ENCODE data around the gene KREMEN2. TPM values are rescaled to one million over a fixed set of nuclear protein-coding genes. Genes with fewer than 3 reads are reported as not detected.
A peak's percentile ranks its signal among the peaks of the same experiment; 100 is the strongest.

The KREMEN2 gene
- polyA plus RNA-seq, 1 donor from 2014 or later = 1.5 TPM

GRCh38 chr16:2966043-2966807 is 2.1 kb downstream of the KREMEN2 start:
- peaks cover 15 to 18% (median 18%) of the 10 kb centered on the region in 3 donors for H3K4me1 Mint-ChIP-seq
- peak overlapping the region in 2 of 4 donors; percentile 80 to 85 for H3K4me3 Mint-ChIP-seq
- peaks cover 4% of the 10 kb centered on the region for H3K36me3 Mint-ChIP-seq
- H3K9me3 Mint-ChIP-seq = peaks cover 0 to 2% (median 0%) of the 10 kb centered on the region in 3 donors
- peaks cover 25% of the 10 kb centered on the region for H3K27me3 Mint-ChIP-seq
- H3K27ac Mint-ChIP-seq = peak overlapping the region in 1 of 3 donors; percentile 74

- Mint-ChIP-seq H3K27me3 (peaks cover 22% of the 10 kb centered on the region), H3K36me3 (peaks cover 4% of the 10 kb centered on the region), H3K4me1 (peaks cover 15 to 17% (median 16%) of the 10 kb centered on the region in 3 donors), H3K27ac (no peak overlapping the region), H3K9me3 (peaks cover 0 to 2% (median 0%) of the 10 kb centered on the region in 3 donors), H3K4me3 (no peak overlapping the region)
Observed at GRCh38 chr16:2966808-2967191, 2.7 kb downstream of the KREMEN2 start.

GRCh38 chr16:2967211-2967631 is 3.1 kb downstream of the KREMEN2 start:
- Mint-ChIP-seq H3K27ac (no peak overlapping the region), H3K4me1 (peaks cover 14 to 15% (median 14%) of the 10 kb centered on the region in 3 donors), H3K36me3 (peaks cover 4% of the 10 kb centered on the region), H3K4me3 (peak overlapping the region in 1 of 4 donors; percentile 51), H3K27me3 (peaks cover 24% of the 10 kb centered on the region), H3K9me3 (peaks cover 0 to 2% (median 0%) of the 10 kb centered on the region in 3 donors)

GRCh38 chr16:2967721-2968161 is 3.7 kb downstream of the KREMEN2 start:
- peaks cover 14 to 15% (median 14%) of the 10 kb centered on the region in 3 donors for H3K4me1 Mint-ChIP-seq
- peaks cover 27% of the 10 kb centered on the region for H3K27me3 Mint-ChIP-seq
- peak overlapping the region in 2 of 3 donors; percentile 78 to 89 for H3K27ac Mint-ChIP-seq
- H3K36me3 Mint-ChIP-seq = peaks cover 4% of the 10 kb centered on the region
- H3K4me3 Mint-ChIP-seq = peak overlapping the region in 3 of 4 donors; percentile 51 to 93 (median 90)
- H3K9me3 Mint-ChIP-seq = peaks cover 0 to 2% (median 0%) of the 10 kb centered on the region in 3 donors

- H3K4me1 Mint-ChIP-seq = peaks cover 14 to 15% (median 14%) of the 10 kb centered on the region in 3 donors
- H3K27ac Mint-ChIP-seq = peak overlapping the region in 2 of 3 donors; percentile 78 to 89
- H3K4me3 Mint-ChIP-seq = peak overlapping the region; percentile 79 to 93 (median 92)
- peaks cover 0 to 2% (median 0%) of the 10 kb centered on the region in 3 donors for H3K9me3 Mint-ChIP-seq
- H3K36me3 Mint-ChIP-seq = peaks cover 4% of the 10 kb centered on the region
- H3K27me3 Mint-ChIP-seq = peaks cover 27% of the 10 kb centered on the region
Observed at GRCh38 chr16:2968368-2968737, 4.3 kb downstream of the KREMEN2 start.

- Mint-ChIP-seq H3K27ac (peak within 1 kb of the TSS; percentile 57 to 89 (median 78)), H3K4me3 (peak within 1 kb of the TSS; percentile 79 to 93 (median 92)), H3K9me3 (peaks cover 0 to 2% (median 0%) of the 10 kb centered on the region in 3 donors), H3K27me3 (peaks cover 25% of the 10 kb centered on the region), H3K4me1 (peaks cover 12 to 15% (median 14%) of the 10 kb centered on the region in 3 donors), H3K36me3 (peaks cover 4% of the 10 kb centered on the region)
Observed at GRCh38 chr16:2968738-2969544, 4.9 kb downstream of the KREMEN2 start, which contains the start of gene PAQR4. Gene PAQR4 (plus strand): TSS chr16:2969348. CDS start chr16:2969675, 327 bp downstream.

- Mint-ChIP-seq H3K9me3 (peaks cover 0 to 2% (median 0%) of the 10 kb centered on the region in 3 donors), H3K4me3 (peak overlapping the region; percentile 54 to 79 (median 70)), H3K27me3 (peaks cover 23% of the 10 kb centered on the region), H3K4me1 (peaks cover 12 to 15% (median 14%) of the 10 kb centered on the region in 3 donors), H3K36me3 (peaks cover 4% of the 10 kb centered on the region), H3K27ac (peak overlapping the region in 1 of 3 donors; percentile 57)
Observed at GRCh38 chr16:2969545-2970521, 5.8 kb downstream of the KREMEN2 start.

GRCh38 chr16:2970563-2970962 is 6.5 kb downstream of the KREMEN2 start:
- Mint-ChIP-seq H3K27ac (peak overlapping the region in 2 of 3 donors; percentile 57 to 65), H3K4me3 (peak overlapping the region; percentile 54 to 85 (median 72)), H3K9me3 (peaks cover 0 to 2% (median 0%) of the 10 kb centered on the region in 3 donors), H3K36me3 (peaks cover 4% of the 10 kb centered on the region), H3K27me3 (peaks cover 18% of the 10 kb centered on the region), H3K4me1 (peaks cover 8 to 11% (median 11%) of the 10 kb centered on the region in 3 donors)

GRCh38 chr16:2971134-2971984 is 7.3 kb downstream of the KREMEN2 start:
- peaks cover 0 to 2% (median 0%) of the 10 kb centered on the region in 3 donors for H3K9me3 Mint-ChIP-seq
- H3K27ac Mint-ChIP-seq = peak overlapping the region in 2 of 3 donors; percentile 6 to 65
- peaks cover 16% of the 10 kb centered on the region for H3K27me3 Mint-ChIP-seq
- peak overlapping the region; percentile 54 to 85 (median 72) for H3K4me3 Mint-ChIP-seq
- H3K4me1 Mint-ChIP-seq = peaks cover 8 to 11% (median 8%) of the 10 kb centered on the region in 3 donors
- H3K36me3 Mint-ChIP-seq = peaks cover 4% of the 10 kb centered on the region

GRCh38 chr16:2971985-2972784 is 8.1 kb downstream of the KREMEN2 start:
- H3K27me3 Mint-ChIP-seq = peaks cover 16% of the 10 kb centered on the region
- H3K4me1 Mint-ChIP-seq = peaks cover 8 to 11% (median 8%) of the 10 kb centered on the region in 3 donors
- H3K27ac Mint-ChIP-seq = peak overlapping the region in 2 of 3 donors; percentile 6 to 51
- peaks cover 4% of the 10 kb centered on the region for H3K36me3 Mint-ChIP-seq
- peak overlapping the region in 1 of 4 donors; percentile 73 for H3K4me3 Mint-ChIP-seq
- peaks cover 0 to 2% (median 0%) of the 10 kb centered on the region in 3 donors for H3K9me3 Mint-ChIP-seq

GRCh38 chr16:2973093-2973492 is 9.0 kb downstream of the KREMEN2 start:
- Mint-ChIP-seq H3K9me3 (peaks cover 0 to 2% (median 0%) of the 10 kb centered on the region in 3 donors), H3K4me3 (peak overlapping the region in 1 of 4 donors; percentile 73), H3K27me3 (peaks cover 13% of the 10 kb centered on the region), H3K27ac (no peak overlapping the region), H3K4me1 (peaks cover 5 to 9% (median 7%) of the 10 kb centered on the region in 3 donors), H3K36me3 (peaks cover 4% of the 10 kb centered on the region)

- Mint-ChIP-seq H3K4me3 (peak overlapping the region in 1 of 4 donors; percentile 73), H3K27me3 (peaks cover 7% of the 10 kb centered on the region), H3K9me3 (no peaks in the 10 kb centered on the region), H3K4me1 (peaks cover under 1 to 3% (median 2%) of the 10 kb centered on the region in 3 donors), H3K36me3 (peaks cover 4% of the 10 kb centered on the region), H3K27ac (no peak overlapping the region)
Observed at GRCh38 chr16:2973605-2974318, 9.7 kb downstream of the KREMEN2 start.
